Naive thymus-derived CD4-positive, alpha-beta T cell (primary cell): ENCODE data around the gene RAP1GAP. TPM values are rescaled to one million over a fixed set of nuclear protein-coding genes. Genes with fewer than 3 reads are reported as not detected.
A peak's percentile ranks its signal among the peaks of the same experiment; 100 is the strongest.

ENCODE experiments used
- ATAC-seq: fragments of 150-1000 bp; cut with Tn5 transposase; 2 replicates; pipeline ENCODE4 v1.10.0; 2021; ENCODE audit warnings: mild to moderate bottlenecking, moderate library complexity
- CTCF ChIA-PET: fragments of 350-600 bp; sonication (Branson Sonifier 250); formaldehyde crosslinking; loops from one replicate; lab custom pipeline; 2021; ENCODE audit warnings: antibody characterized with exemption; lab: Charles Lee
- POLR2A ChIA-PET: fragments of 350-600 bp; sonication (Branson Sonifier 250); formaldehyde crosslinking; loops from one replicate; lab custom pipeline; 2021; ENCODE audit warnings: antibody characterized with exemption, inconsistent platforms; lab: Charles Lee
- DNase-seq, 9 donors: peaks; one replicate each; pipeline versions ENCODE4 v3.0.0 to v3.0.0-alpha.2; 2020 to 2022; ENCODE audit warnings: mixed read lengths in 1 of 9
- H3K27ac ChIP-seq: one replicate; pipeline ENCODE4 v1.7.0; 2013; ENCODE audit warnings: mild to moderate bottlenecking, low read depth, low read length, moderate library complexity
- H3K27me3 ChIP-seq, 2 donors: one replicate each; pipeline ENCODE4 v1.7.0; 2013; ENCODE audit warnings: low read length in 2 of 2, mild to moderate bottlenecking in 2 of 2, moderate library complexity in 2 of 2; ENCODE audit not compliant: control insufficient read depth in 2 of 2, insufficient read depth in 2 of 2
- H3K36me3 ChIP-seq, 3 experiments: 1 replicate in 2 of 3; 2 replicates in 1 of 3; pipeline ENCODE4 v1.7.0; 2013; ENCODE audit warnings: low read length in 3 of 3, mild to moderate bottlenecking in 3 of 3, moderate library complexity in 1 of 3; ENCODE audit not compliant: insufficient read depth in 3 of 3, control insufficient read depth in 2 of 3
- H3K4me1 ChIP-seq, 2 donors: one replicate each; pipeline ENCODE4 v1.7.0; 2013; ENCODE audit warnings: low read length in 2 of 2, mild to moderate bottlenecking in 2 of 2, moderate library complexity in 1 of 2; ENCODE audit not compliant: control insufficient read depth in 2 of 2, insufficient read depth in 2 of 2
- H3K4me3 ChIP-seq: 2 replicates; pipeline ENCODE4 v1.7.0; 2013; ENCODE audit warnings: mild to moderate bottlenecking, low read length
- H3K9me3 ChIP-seq, 3 experiments: 1 replicate in 2 of 3; 2 replicates in 1 of 3; pipeline ENCODE4 v1.7.0; 2013; ENCODE audit warnings: low read length in 3 of 3; ENCODE audit not compliant: control insufficient read depth in 2 of 3
- H3K27ac Mint-ChIP-seq, 9 donors: one replicate each; pipeline ENCODE4 v1.8.0; 2020 to 2022; ENCODE audit warnings: mixed read lengths in 9 of 9, mild to moderate bottlenecking in 8 of 9, moderate library complexity in 5 of 9, inconsistent platforms in 2 of 9
- H3K27me3 Mint-ChIP-seq, 5 donors: one replicate each; pipeline ENCODE4 v1.8.0; 2021 to 2022; ENCODE audit warnings: mixed read lengths in 5 of 5, mild to moderate bottlenecking in 1 of 5
- H3K36me3 Mint-ChIP-seq, 5 donors: one replicate each; pipeline ENCODE4 v1.8.0; 2020 to 2022; ENCODE audit warnings: mixed read lengths in 5 of 5, mild to moderate bottlenecking in 3 of 5, inconsistent platforms in 1 of 5
- H3K4me1 Mint-ChIP-seq, 7 donors: one replicate each; pipeline ENCODE4 v1.8.0; 2020 to 2022; ENCODE audit warnings: mixed read lengths in 7 of 7, mild to moderate bottlenecking in 3 of 7, inconsistent platforms in 1 of 7
- H3K4me3 Mint-ChIP-seq, 10 donors: one replicate each; pipeline ENCODE4 v1.8.0; 2020 to 2022; ENCODE audit warnings: mild to moderate bottlenecking in 10 of 10, mixed read lengths in 10 of 10, moderate library complexity in 6 of 10, inconsistent platforms in 2 of 10
- H3K9me3 Mint-ChIP-seq, 11 donors: one replicate each; pipeline ENCODE4 v1.8.0; 2020 to 2022; ENCODE audit warnings: mixed read lengths in 11 of 11, mild to moderate bottlenecking in 4 of 11, inconsistent platforms in 1 of 11, moderate library complexity in 1 of 11
- intact Hi-C, 2 donors: fragments of 100-400 bp; cut with micrococcal nuclease; formaldehyde crosslinking; loops; one replicate each; pipeline ENCODE4 v1.15.1; 2023
- polyA plus RNA-seq, 2 donors: library from polyadenylated mRNA; unstranded; fragments of 300-500 nt; fragmentation: Illumina TruSeq; gene quantifications; one replicate each; pipeline ENCODE4 v1.2.3, GENCODE V29; 2021
- total RNA-seq, 6 experiments: library from RNA in 5 of 6; stranded (reverse) in 5 of 6; gene quantifications; 1 replicate in 5 of 6; 2 replicates in 1 of 6; pipeline ENCODE4 v1.2.3 and lab custom pipeline; 2021 to 2026

RAP1GAP gene
- total and polyA plus RNA-seq, 7 experiments from 2014 or later, result 0.16 to 1.4 (median 0.42) TPM; not detected in 3

GRCh38 chr1:21652937-21653743 lies 16.0 kb downstream of the RAP1GAP start:
- peak overlapping the region; percentile 25 to 90 (median 77) for H3K4me3 Mint-ChIP-seq
- ATAC-seq (no peak), DNase-seq (no peak)
- intact Hi-C loops, result loop anchor here in 1 of 2 donors (10.0 kb wide), 1 partner anchor 418 kb away; no protein-coding TSS in a partner anchor
- H3K4me1 ChIP-seq, result peaks cover 5 to 12% of the 10 kb centered on the region in 2 donors
- no peak overlapping the region for H3K4me3 ChIP-seq
- H3K27me3 Mint-ChIP-seq, result peaks cover 0 to 45% (median 3%) of the 10 kb centered on the region in 5 donors
- no peak overlapping the region for H3K27ac ChIP-seq
- no peaks in the 10 kb centered on the region for H3K36me3 ChIP-seq
- CTCF ChIA-PET, result no interaction called here
- H3K36me3 Mint-ChIP-seq, result no peaks in the 10 kb centered on the region
- no peaks in the 10 kb centered on the region for H3K27me3 ChIP-seq
- peak overlapping the region in 4 of 9 donors; percentile 20 to 65 (median 31) for H3K27ac Mint-ChIP-seq
- H3K4me1 Mint-ChIP-seq, result peaks cover 8 to 17% (median 14%) of the 10 kb centered on the region in 7 donors
- H3K9me3 ChIP-seq, result no peaks in the 10 kb centered on the region
- peaks cover 0 to 3% (median 0%) of the 10 kb centered on the region in 11 donors for H3K9me3 Mint-ChIP-seq
- POLR2A ChIA-PET, result no interaction called here

- Histone ChIP-seq H3K36me3 (no peaks in the 10 kb centered on the region), H3K4me1 (peaks cover 5 to 12% of the 10 kb centered on the region in 2 donors), H3K9me3 (no peaks in the 10 kb centered on the region), H3K27ac (no peak overlapping the region), H3K4me3 (no peak overlapping the region), H3K27me3 (no peaks in the 10 kb centered on the region)
- H3K27ac Mint-ChIP-seq, result peak overlapping the region in 3 of 9 donors; percentile 34 to 65 (median 53)
- ChIA-PET POLR2A (no interaction called here), CTCF (no interaction called here)
- intact Hi-C loops, result loop anchor here in 1 of 2 donors (10.0 kb wide), 1 partner anchor 418 kb away; no protein-coding TSS in a partner anchor
- no peaks in the 10 kb centered on the region for H3K36me3 Mint-ChIP-seq
- ATAC-seq, result peak; percentile 6
- peaks cover 0 to 45% (median 8%) of the 10 kb centered on the region in 5 donors for H3K27me3 Mint-ChIP-seq
- DNase-seq, result peak in 1 of 9 donors; percentile 5
- peak overlapping the region; percentile 48 to 90 (median 77) for H3K4me3 Mint-ChIP-seq
- H3K9me3 Mint-ChIP-seq, result peaks cover 0 to 4% (median 0%) of the 10 kb centered on the region in 11 donors
- H3K4me1 Mint-ChIP-seq, result peaks cover 8 to 17% (median 14%) of the 10 kb centered on the region in 7 donors
These were observed 16.8 kb downstream of the RAP1GAP start for GRCh38 chr1:21652101-21652936.

GRCh38 chr1:21651214-21652042 lies 17.7 kb downstream of the RAP1GAP start:
- Histone ChIP-seq H3K4me1 (peaks cover 5 to 12% of the 10 kb centered on the region in 2 donors), H3K27me3 (no peaks in the 10 kb centered on the region), H3K27ac (no peak overlapping the region), H3K4me3 (peak overlapping the region; percentile 69), H3K9me3 (no peaks in the 10 kb centered on the region), H3K36me3 (no peaks in the 10 kb centered on the region)
- no peaks in the 10 kb centered on the region for H3K36me3 Mint-ChIP-seq
- H3K27ac Mint-ChIP-seq, result peak overlapping the region in 3 of 9 donors; percentile 58 to 81 (median 78)
- H3K9me3 Mint-ChIP-seq, result peaks cover 0 to 4% (median 0%) of the 10 kb centered on the region in 11 donors
- DNase-seq (peak in 8 of 9 donors; percentile 15 to 61 (median 44)), ATAC-seq (peak; percentile 77)
- H3K27me3 Mint-ChIP-seq, result peaks cover 7 to 48% (median 13%) of the 10 kb centered on the region in 5 donors
- H3K4me1 Mint-ChIP-seq, result peaks cover 8 to 17% (median 14%) of the 10 kb centered on the region in 7 donors
- H3K4me3 Mint-ChIP-seq, result peak overlapping the region; percentile 83 to 97 (median 90)
- intact Hi-C loops, result loop anchor here (1.0 to 10.0 kb wide), 2 partner anchors 8 to 417 kb away; no protein-coding TSS in a partner anchor
- ChIA-PET POLR2A (no interaction called here), CTCF (no interaction called here)

GRCh38 chr1:21650400-21650799 lies 18.8 kb downstream of the RAP1GAP start:
- ChIA-PET CTCF (no interaction called here), POLR2A (no interaction called here)
- Mint-ChIP-seq H3K4me1 (peaks cover 8 to 17% (median 14%) of the 10 kb centered on the region in 7 donors), H3K4me3 (peak overlapping the region in 1 of 10 donors; percentile 90), H3K9me3 (peaks cover 0 to 4% (median 0%) of the 10 kb centered on the region in 11 donors), H3K27ac (no peak overlapping the region), H3K27me3 (peaks cover 14 to 48% (median 23%) of the 10 kb centered on the region in 5 donors), H3K36me3 (no peaks in the 10 kb centered on the region)
- no peaks in the 10 kb centered on the region for H3K9me3 ChIP-seq
- DNase-seq, result no peak
- no peak overlapping the region for H3K27ac ChIP-seq
- no peaks in the 10 kb centered on the region for H3K27me3 ChIP-seq
- no peak overlapping the region for H3K4me3 ChIP-seq
- H3K4me1 ChIP-seq, result peaks cover 5 to 12% of the 10 kb centered on the region in 2 donors
- H3K36me3 ChIP-seq, result no peaks in the 10 kb centered on the region
- intact Hi-C loops, result loop anchor here in 1 of 2 donors (10.0 kb wide), 1 partner anchor 416 kb away; no protein-coding TSS in a partner anchor
- no peak for ATAC-seq

- Histone ChIP-seq H3K36me3 (no peaks in the 10 kb centered on the region), H3K4me1 (peaks cover 5 to 12% of the 10 kb centered on the region in 2 donors), H3K27me3 (no peaks in the 10 kb centered on the region), H3K27ac (no peak overlapping the region), H3K9me3 (no peaks in the 10 kb centered on the region), H3K4me3 (no peak overlapping the region)
- Mint-ChIP-seq H3K27ac (no peak overlapping the region), H3K27me3 (peaks cover 16 to 45% (median 23%) of the 10 kb centered on the region in 5 donors), H3K36me3 (no peaks in the 10 kb centered on the region), H3K4me1 (peaks cover 8 to 17% (median 14%) of the 10 kb centered on the region in 7 donors), H3K4me3 (peak overlapping the region in 3 of 10 donors; percentile 12 to 52 (median 25)), H3K9me3 (peaks cover 0 to 4% (median 0%) of the 10 kb centered on the region in 11 donors)
- intact Hi-C loops, result no loop called here
- DNase-seq, result no peak
- ChIA-PET POLR2A (no interaction called here), CTCF (no interaction called here)
- ATAC-seq, result no peak
These were observed 19.8 kb downstream of the RAP1GAP start for GRCh38 chr1:21649315-21649714.
